Right lobe of liver (tissue), 4 donors: ENCODE results near the gene SGCE.

Source experiments
- POLR2A ChIP-seq: fragments of 450-650 bp; IDR thresholded peaks from one replicate; pipeline ENCODE4 v1.6.1; 2017; ENCODE audit warnings: antibody characterized with exemption, mild to moderate bottlenecking
- TF ChIP-seq, protein P1 (sequence below), 4 donors: fragments of 200-600 bp in 3 of 4; fragments of 450-650 bp in 1 of 4; IDR thresholded peaks; one replicate each; pipeline versions ENCODE4 v1.5.1 to v1.8.0; 2016 to 2022; ENCODE audit warnings: antibody characterized with exemption in 4 of 4, mild to moderate bottlenecking in 2 of 4
- donor health status: DM: no; HTN: no; CAD: no.
- donor health status: DM: no; HTN: no; CAD: no.
- donor health status: DM: no; HTN: yes; CAD: no.

DNA sequence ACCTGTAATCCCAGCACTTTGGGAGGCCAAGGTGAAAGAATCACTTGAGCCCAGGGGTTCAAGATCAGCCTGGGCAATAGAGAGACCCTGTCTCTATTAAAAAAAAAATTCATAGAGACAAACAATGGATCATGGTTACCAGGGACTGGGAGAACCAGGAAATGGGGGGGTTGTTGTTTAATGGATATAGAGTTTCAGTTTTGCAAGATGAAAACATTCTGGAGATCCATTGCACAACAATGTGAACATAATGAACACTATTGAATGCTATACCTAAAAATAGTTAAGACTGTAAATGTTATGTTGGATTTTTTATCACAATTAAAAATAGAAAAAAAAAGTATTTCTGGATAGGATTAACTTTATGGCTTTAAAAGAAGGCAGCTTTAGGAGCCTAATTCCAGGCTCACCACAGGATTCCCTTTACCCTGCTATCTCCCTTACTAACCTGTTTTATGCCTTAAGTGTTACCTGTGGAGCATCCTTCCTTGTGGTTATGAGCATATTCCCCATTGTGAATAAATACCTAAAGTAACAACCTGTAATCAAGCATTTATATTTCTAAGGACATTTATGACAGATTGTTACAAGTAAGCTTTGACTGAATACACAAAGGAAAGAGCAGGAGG lies 45.1 kb upstream of the SGCE start:
- TF ChIP-seq, protein P1, sequence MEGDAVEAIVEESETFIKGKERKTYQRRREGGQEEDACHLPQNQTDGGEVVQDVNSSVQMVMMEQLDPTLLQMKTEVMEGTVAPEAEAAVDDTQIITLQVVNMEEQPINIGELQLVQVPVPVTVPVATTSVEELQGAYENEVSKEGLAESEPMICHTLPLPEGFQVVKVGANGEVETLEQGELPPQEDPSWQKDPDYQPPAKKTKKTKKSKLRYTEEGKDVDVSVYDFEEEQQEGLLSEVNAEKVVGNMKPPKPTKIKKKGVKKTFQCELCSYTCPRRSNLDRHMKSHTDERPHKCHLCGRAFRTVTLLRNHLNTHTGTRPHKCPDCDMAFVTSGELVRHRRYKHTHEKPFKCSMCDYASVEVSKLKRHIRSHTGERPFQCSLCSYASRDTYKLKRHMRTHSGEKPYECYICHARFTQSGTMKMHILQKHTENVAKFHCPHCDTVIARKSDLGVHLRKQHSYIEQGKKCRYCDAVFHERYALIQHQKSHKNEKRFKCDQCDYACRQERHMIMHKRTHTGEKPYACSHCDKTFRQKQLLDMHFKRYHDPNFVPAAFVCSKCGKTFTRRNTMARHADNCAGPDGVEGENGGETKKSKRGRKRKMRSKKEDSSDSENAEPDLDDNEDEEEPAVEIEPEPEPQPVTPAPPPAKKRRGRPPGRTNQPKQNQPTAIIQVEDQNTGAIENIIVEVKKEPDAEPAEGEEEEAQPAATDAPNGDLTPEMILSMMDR (IDR thresholded peaks at IDR 0.05): no peak
- no peak for TF ChIP-seq POLR2A
